ENCODE measurements around the gene NKX2-3.

Gene NKX2-3

GRCh38 chr10:99532687-99533495 is at the start of gene NKX2-3:
NKX2-3 (plus strand) TSS chr10:99532942; CDS start chr10:99533132, 190 bp downstream.
- peak; percentile 45 for DNase-seq (ENCODE audit: low read depth)
- H3K4me3 ChIP-seq (ENCODE audit: low read depth, low read length) = peak within 1 kb of the TSS; percentile 11; the same call in 1 of the 2 replicates
- no peak for TF ChIP-seq CTCF (IDR thresholded peaks at IDR 0.05; ENCODE audit: low read depth, low read length, missing control alignments)

- no peak for TF ChIP-seq CTCF (IDR thresholded peaks at IDR 0.05; ENCODE audit: low read depth, low read length, missing control alignments)
- H3K4me3 ChIP-seq (ENCODE audit: low read depth, low read length) = no peak overlapping the region
- DNase-seq (ENCODE audit: low read depth) = no peak
Measured at GRCh38 chr10:99484626-99485581, 47.8 kb upstream of the NKX2-3 start.

- TF ChIP-seq CTCF (IDR thresholded peaks at IDR 0.05; ENCODE audit: low read depth, low read length, missing control alignments) = no peak
- no peak for DNase-seq (ENCODE audit: low read depth)
- H3K4me3 ChIP-seq (ENCODE audit: low read depth, low read length) = no peak overlapping the region
Measured at GRCh38 chr10:99487125-99487807, 45.5 kb upstream of the NKX2-3 start.

GRCh38 chr10:99489271-99489670 is 43.5 kb upstream of the NKX2-3 start:
- no peak for TF ChIP-seq CTCF (IDR thresholded peaks at IDR 0.05; ENCODE audit: low read depth, low read length, missing control alignments)
- no peak overlapping the region for H3K4me3 ChIP-seq (ENCODE audit: low read depth, low read length)
- no peak for DNase-seq (ENCODE audit: low read depth)

GRCh38 chr10:99497343-99498025 is 35.3 kb upstream of the NKX2-3 start:
- no peak overlapping the region for H3K4me3 ChIP-seq (ENCODE audit: low read depth, low read length)
- no peak for DNase-seq (ENCODE audit: low read depth)
- TF ChIP-seq CTCF (IDR thresholded peaks at IDR 0.05; ENCODE audit: low read depth, low read length, missing control alignments) = no peak

GRCh38 chr10:99506416-99506815 is 26.3 kb upstream of the NKX2-3 start:
- H3K4me3 ChIP-seq (ENCODE audit: low read depth, low read length) = no peak overlapping the region
- no peak for DNase-seq (ENCODE audit: low read depth)
- TF ChIP-seq CTCF (IDR thresholded peaks at IDR 0.05; ENCODE audit: low read depth, low read length, missing control alignments) = no peak
